Measurements from ENCODE around the gene ABCC1. TPM values are rescaled to one million over a fixed set of nuclear protein-coding genes. Genes with fewer than 3 reads are reported as not detected.
A peak's percentile ranks its signal among the peaks of the same experiment; 100 is the strongest.
"Not testable (repeated sequence)": the region's sequence is repeated elsewhere in the genome, so short reads cannot be mapped to it uniquely, and the experiment has no call there.

ABCC1 gene
- total RNA-seq, 2 donors from 2014 or later: 78.0 to 84.0 TPM

- H3K4me1 Mint-ChIP-seq: peaks cover 36% of the 10 kb centered on the region
- no peaks in the 10 kb centered on the region for H3K9me3 Mint-ChIP-seq
- no peak for ATAC-seq (replicated peaks)
- peaks cover 41% of the 10 kb centered on the region for H3K36me3 Mint-ChIP-seq (ENCODE audit: low read depth)
- H3K27ac Mint-ChIP-seq: peak overlapping the region; percentile 90
- H3K4me3 Mint-ChIP-seq: peak overlapping the region; percentile 85
- H3K27me3 Mint-ChIP-seq: no peaks in the 10 kb centered on the region
These were observed 4.1 kb downstream of the ABCC1 start for GRCh38 chr16:15953477-15953876.

GRCh38 chr16:15953929-15954813 is 4.8 kb downstream of the ABCC1 start:
- peaks cover 41% of the 10 kb centered on the region for H3K36me3 Mint-ChIP-seq (ENCODE audit: low read depth)
- no peak for ATAC-seq (replicated peaks)
- peak overlapping the region; percentile 90 for H3K27ac Mint-ChIP-seq
- peak overlapping the region; percentile 85 for H3K4me3 Mint-ChIP-seq
- peaks cover 39% of the 10 kb centered on the region for H3K4me1 Mint-ChIP-seq
- no peaks in the 10 kb centered on the region for H3K9me3 Mint-ChIP-seq
- no peaks in the 10 kb centered on the region for H3K27me3 Mint-ChIP-seq

- Mint-ChIP-seq H3K36me3 (ENCODE audit: low read depth) (peaks cover 41% of the 10 kb centered on the region), H3K27ac (peak overlapping the region; percentile 90), H3K4me3 (no peak overlapping the region)
These were observed 5.4 kb downstream of the ABCC1 start for GRCh38 chr16:15954814-15955151.

DNA sequence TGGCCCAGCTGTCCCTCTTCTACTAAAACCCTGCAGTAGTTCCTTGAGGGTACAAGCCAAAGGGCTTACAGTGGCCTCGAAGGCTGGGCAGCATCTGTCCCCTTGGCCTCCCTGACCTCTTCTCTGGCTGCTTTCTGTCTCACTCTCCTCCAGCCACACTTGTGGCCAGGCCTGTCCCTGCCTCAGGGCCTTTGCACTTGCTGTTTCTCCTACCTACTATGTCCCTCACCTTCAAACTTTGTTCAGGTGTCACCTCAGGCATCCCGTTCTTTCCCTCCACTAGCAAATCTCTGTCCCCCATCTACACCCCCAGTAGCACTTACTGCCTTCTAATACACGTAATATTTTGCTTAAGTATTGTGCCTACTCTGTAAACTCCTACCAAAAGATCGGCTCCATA is 6.0 kb downstream of the ABCC1 start:
- Mint-ChIP-seq H3K27ac (peak overlapping the region; percentile 90), H3K9me3 (no peaks in the 10 kb centered on the region), H3K4me1 (peaks cover 51% of the 10 kb centered on the region), H3K36me3 (ENCODE audit: low read depth) (peaks cover 41% of the 10 kb centered on the region), H3K4me3 (peak overlapping the region; percentile 38), H3K27me3 (no peaks in the 10 kb centered on the region)
- no peak for ATAC-seq (replicated peaks)

More at GRCh38 chr16:15954814-15955151, 5.4 kb downstream of the ABCC1 start:
- ATAC-seq (replicated peaks): no peak
- Mint-ChIP-seq H3K4me1 (peaks cover 45% of the 10 kb centered on the region), H3K9me3 (no peaks in the 10 kb centered on the region), H3K27me3 (no peaks in the 10 kb centered on the region)

- not testable (repeated sequence) for H3K27me3 Mint-ChIP-seq; H3K4me3 Mint-ChIP-seq; ATAC-seq (replicated peaks); H3K9me3 Mint-ChIP-seq
- H3K4me1 Mint-ChIP-seq: peaks cover 53% of the 10 kb centered on the region
- H3K27ac Mint-ChIP-seq: peak overlapping the region; percentile 37
- peaks cover 38% of the 10 kb centered on the region for H3K36me3 Mint-ChIP-seq (ENCODE audit: low read depth)
These were observed 6.7 kb downstream of the ABCC1 start for GRCh38 chr16:15956106-15956505.

DNA sequence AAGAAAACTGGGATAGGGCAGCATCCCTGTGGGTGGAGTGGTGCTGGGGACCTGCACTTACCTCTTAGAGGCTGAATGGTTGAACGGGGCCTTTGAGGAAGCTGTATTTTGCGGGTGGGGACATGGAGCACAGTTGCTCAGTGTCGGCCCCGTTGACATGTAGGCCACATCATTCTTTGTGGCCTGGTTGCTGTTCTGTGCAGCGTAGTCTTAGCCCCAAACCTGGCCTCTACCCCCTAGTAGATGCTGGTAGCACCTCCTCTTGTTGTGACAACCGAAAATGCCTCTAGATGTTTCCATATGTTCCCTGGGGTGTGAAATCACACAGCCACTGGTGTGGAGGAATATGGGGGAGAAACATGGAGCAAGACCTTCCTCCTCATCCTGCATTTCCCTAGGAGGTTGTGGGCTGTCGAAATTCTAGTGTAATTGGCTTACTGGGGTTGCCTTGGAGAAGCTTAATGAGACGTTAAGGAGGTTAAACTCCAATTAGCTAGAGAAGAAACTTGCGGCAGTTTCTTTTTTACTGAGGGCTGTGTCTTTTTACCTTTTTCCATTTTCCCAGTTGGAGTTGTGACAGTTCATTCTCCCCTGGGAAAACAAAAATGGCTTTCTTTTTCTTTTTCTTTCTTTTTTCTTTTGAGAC is 9.4 kb downstream of the ABCC1 start:
- Mint-ChIP-seq H3K27me3 (no peaks in the 10 kb centered on the region), H3K4me1 (peaks cover 55% of the 10 kb centered on the region), H3K27ac (peak overlapping the region; percentile 95), H3K9me3 (peaks cover 7% of the 10 kb centered on the region), H3K4me3 (peak overlapping the region; percentile 85), H3K36me3 (ENCODE audit: low read depth) (peaks cover 39% of the 10 kb centered on the region)
- ATAC-seq (replicated peaks): no peak

DNA sequence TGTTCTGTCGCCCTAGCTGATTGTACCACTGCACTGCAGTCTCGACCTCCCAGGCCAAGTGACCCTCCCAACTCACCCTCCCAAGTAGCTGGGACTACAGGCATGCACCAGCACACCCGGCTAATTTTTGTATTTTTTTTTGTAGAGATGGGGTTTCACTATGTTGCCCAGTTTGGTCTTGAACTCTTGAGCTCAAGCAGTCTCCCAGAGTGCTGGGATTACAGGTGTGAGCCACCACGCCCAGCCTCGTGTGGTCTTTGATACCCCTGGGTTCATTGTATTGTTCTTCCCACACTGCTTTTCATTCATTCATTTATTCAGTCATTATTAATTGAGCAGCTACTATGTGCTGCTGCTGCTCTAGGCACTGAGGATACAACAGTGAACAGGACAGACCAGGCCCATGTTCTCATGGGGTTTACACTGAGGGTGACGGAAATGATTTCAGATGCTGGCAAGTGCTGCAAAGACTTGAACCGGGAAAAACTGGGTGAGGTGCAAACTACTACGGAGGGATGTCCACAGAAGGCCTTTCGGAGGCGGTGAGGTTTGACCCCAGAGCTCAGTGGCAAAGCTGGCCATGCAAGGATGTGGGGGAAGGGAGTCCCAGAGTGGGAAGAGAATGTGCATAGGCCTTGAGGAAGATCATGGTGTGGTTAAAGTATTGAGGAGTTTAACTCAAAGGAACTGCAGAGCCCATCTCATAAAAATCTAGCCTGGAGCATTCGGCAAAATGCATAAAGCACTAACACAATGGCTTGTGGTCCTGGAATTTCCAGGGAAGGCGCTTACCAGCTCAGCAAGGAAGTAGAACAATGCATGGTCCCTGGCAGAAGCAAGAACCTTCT is 10.9 kb downstream of the ABCC1 start:
- peaks cover 48% of the 10 kb centered on the region for H3K36me3 Mint-ChIP-seq (ENCODE audit: low read depth)

GRCh38 chr16:15961060-15961511 is 11.7 kb downstream of the ABCC1 start:
- H3K27ac Mint-ChIP-seq: peak overlapping the region; percentile 95
- H3K9me3 Mint-ChIP-seq: peaks cover 7% of the 10 kb centered on the region
- peak overlapping the region; percentile 85 for H3K4me3 Mint-ChIP-seq
- no peaks in the 10 kb centered on the region for H3K27me3 Mint-ChIP-seq
- peak; percentile 90 for ATAC-seq (replicated peaks)
- H3K4me1 Mint-ChIP-seq: peaks cover 50% of the 10 kb centered on the region
- H3K36me3 Mint-ChIP-seq (ENCODE audit: low read depth): peaks cover 48% of the 10 kb centered on the region

More for the DNA sequence above, 10.9 kb downstream of the ABCC1 start:
- no peak for ATAC-seq (replicated peaks)
- H3K27ac Mint-ChIP-seq: peak overlapping the region; percentile 95
- H3K4me3 Mint-ChIP-seq: peak overlapping the region; percentile 85
- H3K27me3 Mint-ChIP-seq: no peaks in the 10 kb centered on the region
- peaks cover 54% of the 10 kb centered on the region for H3K4me1 Mint-ChIP-seq
- H3K9me3 Mint-ChIP-seq: peaks cover 7% of the 10 kb centered on the region

GRCh38 chr16:15961571-15962090 is 12.2 kb downstream of the ABCC1 start:
- H3K9me3 Mint-ChIP-seq: peaks cover 7% of the 10 kb centered on the region
- peak overlapping the region; percentile 95 for H3K27ac Mint-ChIP-seq
- H3K27me3 Mint-ChIP-seq: no peaks in the 10 kb centered on the region
- peak; percentile 45 for ATAC-seq (replicated peaks)
- H3K4me3 Mint-ChIP-seq: peak overlapping the region; percentile 85
- H3K4me1 Mint-ChIP-seq: peaks cover 50% of the 10 kb centered on the region
- H3K36me3 Mint-ChIP-seq (ENCODE audit: low read depth): peaks cover 48% of the 10 kb centered on the region

DNA sequence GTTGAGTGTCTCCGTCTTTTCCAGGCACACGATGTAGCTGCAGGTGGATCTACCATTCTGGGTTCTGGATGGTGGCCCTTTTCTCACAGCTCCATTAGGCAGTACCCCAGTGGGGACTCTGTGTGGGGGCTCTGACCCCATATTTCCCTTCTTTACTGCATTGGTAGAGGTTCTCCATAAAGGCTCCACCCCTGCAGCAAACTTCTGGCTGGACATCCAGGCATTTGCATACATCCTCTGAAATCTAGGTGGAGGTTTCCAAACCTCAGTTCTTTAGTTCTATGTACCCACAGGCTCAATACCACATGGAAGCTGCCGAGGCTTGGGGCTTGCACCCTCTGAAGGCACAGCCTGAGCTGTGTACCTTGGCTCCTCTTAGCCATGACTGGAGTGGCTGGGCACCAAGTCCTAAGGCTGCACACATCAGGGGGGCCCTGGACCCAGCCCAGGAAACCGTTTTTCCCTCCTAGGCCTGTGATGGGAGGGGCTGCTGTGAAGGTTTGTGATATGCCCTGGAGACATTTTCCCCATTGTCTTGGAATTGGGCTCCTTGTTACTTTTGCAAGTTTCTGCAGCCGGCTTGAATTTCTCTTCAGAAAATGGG is 14.0 kb downstream of the ABCC1 start:
- Mint-ChIP-seq H3K4me1 (peaks cover 50% of the 10 kb centered on the region), H3K9me3 (peaks cover 7% of the 10 kb centered on the region), H3K4me3 (peak overlapping the region; percentile 85), H3K36me3 (ENCODE audit: low read depth) (peaks cover 58% of the 10 kb centered on the region), H3K27ac (peak overlapping the region; percentile 95), H3K27me3 (no peaks in the 10 kb centered on the region)
- no peak for ATAC-seq (replicated peaks)

DNA sequence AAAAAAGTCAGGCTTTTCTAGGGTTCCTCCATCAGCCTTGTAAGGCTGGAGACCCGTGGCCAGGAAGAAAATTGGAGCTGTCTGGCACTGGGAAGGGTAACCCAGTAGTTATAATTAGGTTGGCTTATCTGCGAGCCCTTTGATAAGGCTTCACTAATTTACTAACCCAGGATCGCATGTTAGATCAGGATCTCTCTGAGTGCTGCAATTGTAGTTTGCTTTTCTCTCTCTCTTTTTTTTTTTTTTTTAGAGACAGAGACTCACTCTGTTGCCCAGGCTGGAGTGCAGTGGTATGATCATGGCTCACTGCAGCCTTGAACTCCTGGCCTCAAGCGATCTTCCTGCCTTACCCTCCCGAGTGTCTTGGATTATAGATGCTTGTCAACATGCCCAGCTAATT is 17.0 kb downstream of the ABCC1 start:
- no peak for ATAC-seq (replicated peaks)
- Mint-ChIP-seq H3K9me3 (peaks cover 11% of the 10 kb centered on the region), H3K4me1 (peaks cover 27% of the 10 kb centered on the region)

GRCh38 chr16:15966836-15967546 is 17.6 kb downstream of the ABCC1 start:
- no peak overlapping the region for H3K4me3 Mint-ChIP-seq
- ATAC-seq (replicated peaks): no peak
- peaks cover 65% of the 10 kb centered on the region for H3K36me3 Mint-ChIP-seq (ENCODE audit: low read depth)
- H3K4me1 Mint-ChIP-seq: peaks cover 25% of the 10 kb centered on the region
- no peaks in the 10 kb centered on the region for H3K27me3 Mint-ChIP-seq
- H3K27ac Mint-ChIP-seq: peak overlapping the region; percentile 34
- peaks cover 14% of the 10 kb centered on the region for H3K9me3 Mint-ChIP-seq

More for the DNA sequence above, 17.0 kb downstream of the ABCC1 start:
- Mint-ChIP-seq H3K36me3 (ENCODE audit: low read depth) (peaks cover 65% of the 10 kb centered on the region), H3K27me3 (no peaks in the 10 kb centered on the region), H3K4me3 (no peak overlapping the region), H3K27ac (peak overlapping the region; percentile 34)

DNA sequence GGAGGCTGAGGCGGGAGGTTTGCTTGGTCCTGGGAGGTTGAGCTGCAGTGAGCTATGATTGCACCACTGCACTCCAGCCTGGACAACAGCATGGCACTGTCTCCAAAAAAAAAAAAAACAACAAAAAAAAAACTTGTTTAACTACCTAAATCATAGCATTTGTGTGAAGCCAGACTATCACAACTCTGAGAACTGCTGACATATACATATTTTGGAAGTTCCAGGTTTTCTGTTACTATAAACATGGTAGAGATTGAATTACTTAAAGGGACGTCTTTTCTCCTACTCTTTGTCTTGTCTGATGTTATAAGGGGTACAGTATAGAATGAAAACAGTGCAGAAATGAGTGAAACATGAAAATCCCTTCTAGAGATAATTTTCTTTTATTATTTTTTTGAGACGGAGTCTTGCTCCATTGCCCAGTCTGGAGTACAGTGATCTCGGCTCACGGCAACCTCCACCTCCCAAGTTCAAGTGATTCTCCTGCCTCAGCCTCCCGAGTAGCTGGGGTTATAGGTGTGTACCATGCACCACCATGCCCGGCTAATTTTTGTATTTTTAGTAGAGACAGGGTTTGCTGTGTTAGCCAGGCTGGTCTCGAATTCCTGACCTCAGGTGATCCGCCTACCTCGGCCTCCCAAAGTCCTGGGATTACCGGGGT is 18.4 kb downstream of the ABCC1 start:
- Mint-ChIP-seq H3K9me3 (peaks cover 17% of the 10 kb centered on the region), H3K4me1 (peaks cover 18% of the 10 kb centered on the region)

More for the DNA sequence above, 18.4 kb downstream of the ABCC1 start:
- Mint-ChIP-seq H3K27me3 (no peaks in the 10 kb centered on the region), H3K36me3 (ENCODE audit: low read depth) (peaks cover 65% of the 10 kb centered on the region), H3K27ac (no peak overlapping the region), H3K4me3 (no peak overlapping the region)
- no peak for ATAC-seq (replicated peaks)
